Activated naive CD8-positive, alpha-beta T cell treated with anti-CD3 and anti-CD28 coated beads, Interleukin-2, amount 50 U/mL, for 16 hours (primary cell): ENCODE results near the gene OTUD7B.

ENCODE experiments used
- DNase-seq: peaks from one replicate; pipeline ENCODE4 v3.0.0-alpha.2; 2020; ENCODE audit warnings: low read depth, low spot score

The OTUD7B gene

GRCh38 chr1:149917571-149918144, 92.9 kb downstream of the OTUD7B start, which contains the start of gene SV2A:
TSS of gene SV2A (minus strand) at chr1:149917844. CDS start at chr1:149913840, 4,004 bp downstream.
- no peak for DNase-seq

DNA sequence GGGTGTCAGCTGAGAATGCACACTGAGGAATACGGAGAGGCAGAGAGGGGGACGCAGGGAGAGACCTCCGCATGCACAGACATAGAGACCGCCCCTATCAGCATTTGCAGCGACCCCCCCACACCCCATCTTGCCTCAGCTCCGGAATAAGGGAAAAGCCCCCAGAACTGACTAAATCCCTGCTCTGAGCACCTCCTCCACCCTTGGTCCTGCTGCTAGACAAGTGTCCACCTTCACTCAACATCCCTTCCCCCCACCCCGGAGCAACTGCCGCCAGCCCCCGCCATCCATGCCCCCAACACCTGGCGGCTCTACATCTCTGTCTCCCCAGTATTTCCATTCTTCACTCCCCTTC, 93.7 kb downstream of the OTUD7B start:
- DNase-seq: no peak

GRCh38 chr1:149916193-149916897, 94.2 kb downstream of the OTUD7B start:
- no peak for DNase-seq

- DNase-seq: no peak
Observed at GRCh38 chr1:149915429-149916192, 94.9 kb downstream of the OTUD7B start.

GRCh38 chr1:149914545-149914944, 96.0 kb downstream of the OTUD7B start:
- no peak for DNase-seq

DNA sequence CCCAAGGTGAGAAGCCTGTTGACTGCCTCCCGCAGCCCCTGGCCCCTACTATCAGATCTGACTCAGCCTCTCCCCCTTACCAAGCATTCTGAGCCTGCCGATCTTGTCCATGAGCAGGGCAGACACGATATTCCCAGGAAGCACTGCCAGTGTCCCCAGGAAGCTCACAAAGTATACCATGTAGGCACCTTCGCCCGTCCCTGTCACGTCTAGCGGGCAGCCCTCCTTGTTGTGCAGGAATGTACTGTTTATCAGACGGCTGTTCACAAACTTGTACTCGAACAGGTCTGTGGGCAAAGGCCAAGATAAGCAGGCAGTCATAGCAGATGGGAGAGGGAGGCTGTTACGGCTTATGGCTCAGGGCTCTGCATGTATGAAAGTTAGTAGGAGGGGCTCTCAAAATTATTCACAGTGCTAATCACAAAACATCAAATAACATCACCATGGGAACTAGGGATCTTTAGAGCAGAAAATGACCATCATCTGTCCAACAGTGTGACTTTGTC, 103.9 kb downstream of the OTUD7B start:
- no peak for DNase-seq

DNA sequence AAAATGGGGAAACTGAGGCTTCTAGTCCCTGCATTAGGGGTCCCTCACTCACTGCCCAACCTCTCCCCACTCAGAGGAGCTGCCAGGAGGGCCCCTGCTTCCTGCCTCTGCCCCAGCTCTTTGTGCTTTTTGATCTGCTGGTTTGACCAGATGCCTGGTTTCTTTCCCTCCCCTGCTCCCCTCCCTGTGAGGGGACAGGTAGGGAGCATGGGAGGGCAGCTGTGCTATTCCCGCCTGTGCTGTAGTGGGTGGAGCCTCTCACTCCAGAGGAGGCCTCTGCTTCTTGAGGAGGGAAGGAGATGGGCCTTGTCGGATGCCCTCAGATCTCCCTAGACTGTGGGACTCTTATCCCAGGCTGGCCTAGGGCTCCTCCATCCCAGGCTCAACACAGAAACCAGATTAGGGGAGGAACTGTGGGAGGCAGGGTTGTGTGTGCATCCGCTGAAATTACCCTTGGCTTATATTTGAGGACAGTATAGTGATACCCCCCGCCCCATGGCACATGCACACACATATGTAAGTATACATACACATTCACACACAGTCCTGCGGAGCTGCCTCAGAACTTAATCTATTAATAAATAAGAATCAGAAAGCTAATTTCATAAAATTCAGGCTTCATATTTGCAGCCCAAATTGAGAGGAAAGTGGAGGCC, 106.6 kb downstream of the OTUD7B start:
- DNase-seq: no peak

- peak; percentile 55 for DNase-seq
Observed at GRCh38 chr1:149899460-149900284, 110.9 kb downstream of the OTUD7B start, which contains the start of gene BOLA1. TSS of gene BOLA1 (plus strand) at chr1:149899568. CDS start at chr1:149900060, 492 bp downstream.

GRCh38 chr1:149896575-149896974, 114.0 kb downstream of the OTUD7B start:
- DNase-seq: no peak

DNA sequence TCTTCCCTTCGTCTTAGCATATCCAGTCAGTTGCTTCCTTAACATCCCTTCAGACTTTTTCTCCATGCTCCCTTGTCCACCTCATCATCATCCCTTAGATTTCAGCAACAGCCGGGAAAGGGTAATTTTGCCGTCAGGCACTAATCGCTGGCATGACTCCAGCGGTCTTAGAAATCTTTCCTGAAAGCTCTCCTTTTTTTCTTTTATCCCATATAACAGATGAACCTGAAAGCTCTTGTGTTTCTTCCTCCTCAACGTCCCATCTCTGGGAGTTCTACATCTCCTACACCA, 121.6 kb downstream of the OTUD7B start:
- DNase-seq: no peak

DNA sequence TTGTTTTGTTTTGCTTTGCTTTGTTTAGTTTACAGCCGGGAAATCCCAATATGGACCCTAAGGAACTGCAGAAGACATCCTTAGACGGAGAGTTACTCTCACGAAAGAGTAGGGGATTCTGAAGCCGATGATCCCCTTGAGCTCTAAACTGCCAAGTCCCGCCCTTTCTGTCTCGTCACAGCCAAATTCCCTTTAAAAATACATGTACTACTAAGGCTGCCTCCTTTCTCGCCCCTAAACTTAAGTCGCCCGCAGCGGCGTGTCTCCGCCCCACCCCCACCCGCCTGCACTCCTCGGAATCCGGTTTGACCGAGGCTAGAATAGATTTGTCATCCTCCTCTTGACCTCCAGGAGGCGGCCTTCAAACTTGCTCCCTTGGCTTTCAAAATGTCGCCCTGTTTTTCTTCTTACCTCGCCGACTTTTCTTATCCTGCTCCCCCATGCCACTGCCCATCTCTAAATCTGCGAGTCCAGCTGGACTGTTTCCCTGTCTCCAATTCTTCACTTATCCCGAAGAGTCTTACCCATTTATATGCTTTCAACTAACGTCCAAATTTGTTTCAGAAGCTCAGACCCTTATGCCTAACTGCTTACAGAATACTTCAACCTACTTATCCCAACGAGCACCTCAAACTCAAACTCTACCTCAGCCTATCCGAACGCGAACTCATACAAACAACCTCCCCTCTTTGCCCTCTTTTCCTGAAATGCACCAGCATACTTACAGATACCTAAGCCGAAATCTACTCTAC, 122.1 kb downstream of the OTUD7B start:
- peak; percentile 38 for DNase-seq
